GM12878 (cell line): ENCODE results near the gene OMP. TPM values are rescaled to one million over a fixed set of nuclear protein-coding genes. Genes with fewer than 3 reads are reported as not detected.

Experiments used
- ATAC-seq: fragments of 200-7000 bp; cut with Tn5 transposase; 3 replicates; pipeline ENCODE4 v1.9.1; 2020; ENCODE audit warnings: mild to moderate bottlenecking, moderate library complexity
- BruUV-seq: library from RNA; stranded (reverse); fragments of 400-500 nt; replicated peaks from 2 replicates; lab custom pipeline; 2021; lab: Mats Ljungman, UMichigan
- CTCF ChIA-PET: fragments of 300-600 bp; sonication (Branson Sonifier 250); formaldehyde crosslinking; extraction: SDS; loops from one replicate; lab custom pipeline; 2021; ENCODE audit warnings: inconsistent platforms; lab: Yijun Ruan, JAX
- POLR2A ChIA-PET: fragments of 350-600 bp; formaldehyde crosslinking; extraction: SDS; loops from one replicate; lab custom pipeline; 2021; ENCODE audit warnings: inconsistent platforms; lab: Charles Lee
- RAD21 ChIA-PET: fragments of 300-600 bp; sonication (Branson Sonifier 250); formaldehyde crosslinking; loops from one replicate; lab custom pipeline; 2023; ENCODE audit warnings: antibody characterized with exemption; ENCODE audit not compliant: unreplicated experiment; lab: Charles Lee
- SMC1A ChIA-PET: fragments of 300-600 bp; sonication (Branson Sonifier 250); formaldehyde crosslinking; loops from one replicate; lab custom pipeline; 2023; ENCODE audit not compliant: unreplicated experiment, uncharacterized antibody; lab: Charles Lee
- DNase-seq: peaks from one replicate; pipeline ENCODE4 v3.0.0-alpha.2; 2011; ENCODE audit warnings: low read depth, low spot score
- FAIRE-seq: peaks from 3 replicates; lab custom pipeline; 2011; peaks lifted over from hg19 to GRCh38; lab: Jason Lieb, UNC
- H2AFZ ChIP-seq: 2 replicates; pipeline ENCODE4 v1.6.0; 2011; ENCODE audit warnings: low read depth, low read length, control low read depth; ENCODE audit not compliant: control insufficient read depth
- H3K27ac ChIP-seq: 2 replicates; pipeline ENCODE4 v1.5.1; 2011; ENCODE audit warnings: control low read depth; ENCODE audit not compliant: control insufficient read depth, insufficient read depth
- H3K27me3 ChIP-seq, 2 experiments: replicated peaks in 1 of 2; 2 replicates each; pipeline versions ENCODE4 v1.6.0 to v1.6.1; 2011; ENCODE audit warnings: low read length in 1 of 2; ENCODE audit not compliant: control insufficient read depth in 2 of 2, insufficient read depth in 2 of 2
- H3K36me3 ChIP-seq, 2 experiments: 2 replicates each; pipeline ENCODE4 v1.5.1; 2011; ENCODE audit warnings: low read length in 1 of 2; ENCODE audit not compliant: control insufficient read depth in 2 of 2, insufficient read depth in 2 of 2
- H3K4me1 ChIP-seq: 2 replicates; pipeline ENCODE4 v1.6.1; 2011; ENCODE audit warnings: mild to moderate bottlenecking, low read length, moderate library complexity, mixed read lengths; ENCODE audit not compliant: control insufficient read depth, insufficient read depth
- H3K4me2 ChIP-seq: 2 replicates; pipeline ENCODE4 v1.6.0; 2011; ENCODE audit warnings: control low read depth; ENCODE audit not compliant: control insufficient read depth, insufficient read depth
- H3K4me3 ChIP-seq: fragments of 200-600 bp; sonication (generic); 2 replicates; pipeline ENCODE4 v1.5.1; 2016
- H3K79me2 ChIP-seq: 2 replicates; pipeline ENCODE4 v1.6.0; 2011; ENCODE audit warnings: low read length; ENCODE audit not compliant: control insufficient read depth, insufficient read depth
- H3K9ac ChIP-seq: 2 replicates; pipeline ENCODE4 v1.8.0; 2011; ENCODE audit warnings: low read length, control low read depth, mixed read lengths; ENCODE audit not compliant: control insufficient read depth, insufficient read depth
- H3K9me3 ChIP-seq: replicated peaks from 3 replicates; pipeline ENCODE4 v1.5.1; 2011; ENCODE audit warnings: mild to moderate bottlenecking, low read length; ENCODE audit not compliant: control insufficient read depth, insufficient read depth
- H4K20me1 ChIP-seq: 2 replicates; pipeline ENCODE4 v1.6.0; 2011; ENCODE audit not compliant: control insufficient read depth, insufficient read depth
- ATF7 ChIP-seq: fragments of 450-650 bp; IDR thresholded peaks from 2 replicates; pipeline ENCODE4 v1.6.1; 2016; ENCODE audit warnings: low read depth, mild to moderate bottlenecking
- GABPA ChIP-seq: IDR thresholded peaks from 2 replicates; pipeline ENCODE4 v1.6.1; 2014; ENCODE audit warnings: antibody characterized with exemption, low read depth, mild to moderate bottlenecking, inconsistent platforms
- HDAC6 ChIP-seq: fragments of 200-600 bp; sonication (generic); IDR thresholded peaks from one replicate; pipeline ENCODE4 v1.8.0; 2017; ENCODE audit warnings: antibody characterized with exemption; ENCODE audit not compliant: unreplicated experiment
- IKZF1 ChIP-seq: fragments of 450-650 bp; conservative IDR thresholded peaks from 2 replicates; pipeline ENCODE4 v1.6.1; 2017; ENCODE audit warnings: antibody characterized with exemption, mild to moderate bottlenecking
- MTA3 ChIP-seq: IDR thresholded peaks from 2 replicates; pipeline ENCODE4 v1.6.1; 2012; ENCODE audit warnings: low read length, inconsistent platforms, borderline replicate concordance
- NR2C2 ChIP-seq: IDR thresholded peaks from 2 replicates; pipeline ENCODE4 v1.6.1; 2011; ENCODE audit warnings: borderline replicate concordance, low read depth; ENCODE audit not compliant: control insufficient read depth, insufficient read length
- PKNOX1 ChIP-seq: fragments of 450-650 bp; IDR thresholded peaks from 2 replicates; pipeline ENCODE4 v1.6.1; 2016; ENCODE audit warnings: mild to moderate bottlenecking
- RAD21 ChIP-seq: IDR thresholded peaks from 2 replicates; pipeline ENCODE4 v1.6.1; 2011; ENCODE audit warnings: mild to moderate bottlenecking, low read depth, low read length, moderate library complexity; ENCODE audit not compliant: insufficient read depth
- RCOR1 ChIP-seq: conservative IDR thresholded peaks from 2 replicates; pipeline ENCODE4 v1.6.1; 2012; ENCODE audit warnings: low read depth, low read length, improper control_type of control experiment
- SIX5 ChIP-seq: IDR thresholded peaks from 2 replicates; pipeline ENCODE4 v1.6.1; 2011; ENCODE audit warnings: mild to moderate bottlenecking, low read depth, low read length, moderate library complexity; ENCODE audit not compliant: severe bottlenecking
- SMARCA5 ChIP-seq: fragments of 450-650 bp; IDR thresholded peaks from 2 replicates; pipeline ENCODE4 v1.6.1; 2017; ENCODE audit warnings: mild to moderate bottlenecking
- SREBF2 ChIP-seq: IDR thresholded peaks from 2 replicates; pipeline ENCODE4 v1.6.1; 2012; ENCODE audit warnings: mild to moderate bottlenecking, low read length
- ZBTB4 ChIP-seq: fragments of 450-650 bp; formaldehyde crosslinking; IDR thresholded peaks from 2 replicates; pipeline ENCODE4 v1.4.0; 2022; ENCODE audit warnings: mild to moderate bottlenecking, moderate library complexity
- ZNF274 ChIP-seq: IDR thresholded peaks from one replicate; pipeline ENCODE4 v1.8.0; 2011; ENCODE audit not compliant: insufficient read length, insufficient read depth
- ZNF384 ChIP-seq: IDR thresholded peaks from 2 replicates; pipeline ENCODE4 v1.6.1; 2012; ENCODE audit warnings: low read depth, mild to moderate bottlenecking, low read length, improper control_type of control experiment, borderline replicate concordance
- WGBS: methylation state at CpG from one replicate; pipeline ENCODE4 v1.1.6; 2016; ENCODE audit warnings: low lambda C conversion rate; ENCODE audit not compliant: insufficient replicate concordance, insufficient coverage; ENCODE audit errors: missing lambda C conversion rate; 5-methylcytosine and 5-hydroxymethylcytosine counted together
- in situ Hi-C: fragments of 300-500 bp; cut with MboI; formaldehyde crosslinking; loops from 9 replicates; pipeline ENCODE4 v1.14.3; 2018; ENCODE audit warnings: mixed read lengths
- intact Hi-C: fragments of 100-400 bp; cut with micrococcal nuclease; formaldehyde crosslinking; loops from one replicate; pipeline ENCODE4 v1.14.2; 2022; ENCODE audit not compliant: unreplicated experiment
- polyA plus RNA-seq, 11 experiments: library from polyadenylated mRNA; depleted of rRNA in 4 of 11; unstranded in 6 of 11; stranded (reverse) in 5 of 11; fragments of >200 nt; fragmentation: Nextera tagmentation in 4 of 11; fragmentation: Illumina TruSeq in 1 of 11; extraction: Ambion mirVana in 4 of 11; extraction: Trizol in 1 of 11; gene quantifications; 1 replicate in 1 of 11; 2 replicates in 10 of 11; pipeline versions ENCODE4 v1.2.1 to v1.2.3, GENCODE V29; 2011 to 2016; ENCODE audit warnings: inconsistent platforms in 2 of 11, missing spikeins in 2 of 11, low read depth in 1 of 11
- total RNA-seq, 4 experiments: library from RNA; depleted of rRNA in 3 of 4; stranded (reverse); fragments of >200 nt in 3 of 4; fragmentation: Illumina TruSeq in 1 of 4; extraction: Trizol in 1 of 4; gene quantifications; 2 replicates each; pipeline versions ENCODE4 v1.2.1 to v1.2.3, GENCODE V29; 2013 to 2021
- TF ChIP-seq, protein P1 (sequence below): IDR thresholded peaks from 2 replicates; pipeline ENCODE4 v1.6.1; 2011; ENCODE audit warnings: low read depth, mild to moderate bottlenecking, low read length, moderate library complexity, borderline replicate concordance; ENCODE audit errors: extremely low read depth
- TF ChIP-seq, protein P2 (sequence below): IDR thresholded peaks from 2 replicates; pipeline ENCODE4 v1.6.1; 2012; ENCODE audit warnings: low read depth, low read length, improper control_type of control experiment

Gene OMP
- total and polyA plus RNA-seq, 10 of the 15 experiments (the other 5 are each of a cell fraction or from before 2014, with no cell fraction given): not detected

DNA sequence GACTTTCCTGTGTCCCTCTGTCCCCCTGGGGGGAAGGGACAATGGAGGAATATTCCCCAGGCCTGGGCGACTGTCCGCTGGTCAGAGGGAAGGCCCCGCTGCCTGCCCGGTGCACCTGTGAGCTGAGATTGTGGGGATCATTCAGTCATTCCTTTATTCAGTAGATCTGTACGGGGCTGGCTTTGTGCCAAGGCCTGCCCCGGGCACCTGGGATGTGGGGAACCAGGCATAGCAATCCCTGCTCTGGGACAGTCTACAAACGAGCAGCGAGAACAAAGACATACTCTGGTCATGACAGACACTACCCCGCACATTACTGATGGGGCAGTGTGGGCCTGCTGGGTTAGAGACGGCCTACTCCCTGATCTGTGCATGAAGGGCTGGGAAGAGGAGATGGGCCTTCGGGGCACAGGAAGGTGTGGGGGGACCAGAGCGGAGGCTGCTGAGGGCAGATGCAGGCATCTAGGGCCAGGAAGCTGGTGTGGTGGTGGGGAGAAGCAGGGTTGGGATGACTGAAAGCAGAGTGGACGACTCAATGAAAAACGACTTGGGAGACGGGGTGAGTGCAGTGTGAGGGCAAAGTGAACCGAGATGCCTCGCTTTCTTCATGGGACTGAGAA lies 23.6 kb downstream of the OMP start:
- Histone ChIP-seq H3K9ac (no peak overlapping the region), H3K27ac (no peak overlapping the region), H3K4me2 (no peak overlapping the region), H2AFZ (no peak overlapping the region), H3K36me3 (no peaks in the 10 kb centered on the region), H4K20me1 (no peaks in the 10 kb centered on the region), H3K79me2 (no peaks in the 10 kb centered on the region), H3K9me3 (no peaks in the 10 kb centered on the region), H3K27me3 (peaks cover 0 to 3% of the 10 kb centered on the region in 2 experiments; a peak in 2 of 4 replicates), H3K4me3 (no peak overlapping the region), H3K4me1 (0 out of 2 replicates have a peak, but pooled peaks cover 3% of the 10 kb centered on the region)
- no peak for DNase-seq
- intact Hi-C loops: loop anchor here (5.0 kb wide), 1 partner anchor 421 kb away; no protein-coding TSS in a partner anchor
- in situ Hi-C loops: no loop called here
- ChIA-PET CTCF (interaction anchor here (1.0 to 3.6 kb wide), 16 partner anchors 9 to 492 kb away, joined by 3 to 50 read pairs (median 5); no protein-coding TSS in a partner anchor), SMC1A (interaction anchor here (0.7 to 2.3 kb wide), 6 partner anchors 61 to 493 kb away, joined by 3 to 20 read pairs (median 5); no protein-coding TSS in a partner anchor), POLR2A (no interaction called here), RAD21 (interaction anchor here (1.1 to 1.4 kb wide), 2 partner anchors 422 to 431 kb away, joined by 3 to 13 read pairs; no protein-coding TSS in a partner anchor)
- TF ChIP-seq ZNF384: no peak
- TF ChIP-seq HDAC6: no peak
- TF ChIP-seq SMARCA5: no peak
- TF ChIP-seq RAD21: no peak
- no peak for TF ChIP-seq MTA3
- TF ChIP-seq PKNOX1: no peak
- TF ChIP-seq IKZF1: no peak
- TF ChIP-seq, protein P1, sequence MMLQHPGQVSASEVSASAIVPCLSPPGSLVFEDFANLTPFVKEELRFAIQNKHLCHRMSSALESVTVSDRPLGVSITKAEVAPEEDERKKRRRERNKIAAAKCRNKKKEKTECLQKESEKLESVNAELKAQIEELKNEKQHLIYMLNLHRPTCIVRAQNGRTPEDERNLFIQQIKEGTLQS: no peak
- TF ChIP-seq, protein P2, sequence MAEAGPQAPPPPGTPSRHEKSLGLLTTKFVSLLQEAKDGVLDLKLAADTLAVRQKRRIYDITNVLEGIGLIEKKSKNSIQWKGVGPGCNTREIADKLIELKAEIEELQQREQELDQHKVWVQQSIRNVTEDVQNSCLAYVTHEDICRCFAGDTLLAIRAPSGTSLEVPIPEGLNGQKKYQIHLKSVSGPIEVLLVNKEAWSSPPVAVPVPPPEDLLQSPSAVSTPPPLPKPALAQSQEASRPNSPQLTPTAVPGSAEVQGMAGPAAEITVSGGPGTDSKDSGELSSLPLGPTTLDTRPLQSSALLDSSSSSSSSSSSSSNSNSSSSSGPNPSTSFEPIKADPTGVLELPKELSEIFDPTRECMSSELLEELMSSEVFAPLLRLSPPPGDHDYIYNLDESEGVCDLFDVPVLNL: no peak
- TF ChIP-seq RCOR1: no peak
- no peak for TF ChIP-seq ZNF274
- no peak for TF ChIP-seq NR2C2
- no peak for TF ChIP-seq SREBF2
- TF ChIP-seq ZBTB4: no peak
- no peak for TF ChIP-seq GABPA
- TF ChIP-seq SIX5: no peak
- TF ChIP-seq ATF7: no peak
- ATAC-seq: no peak
- WGBS: 49% methylated on average over 17 of the region's 17 CpGs
- no TSS peak for BruUV-seq
- FAIRE-seq: no peak
